ENCODE results near the gene CDH20. TPM values are rescaled to one million over a fixed set of nuclear protein-coding genes. Genes with fewer than 3 reads are reported as not detected.

The CDH20 gene
- total RNA-seq, 3 donors from 2014 or later = not detected

GRCh38 chr18:61348230-61348629 lies 15.0 kb downstream of the CDH20 start:
- H3K4me1 ChIP-seq (ENCODE audit: low read depth) = no peaks in the 10 kb centered on the region
- H3K9me3 ChIP-seq = no peaks in the 10 kb centered on the region
- no peaks in the 10 kb centered on the region for H3K36me3 ChIP-seq (ENCODE audit: low read depth)
- no peak for TF ChIP-seq CTCF (IDR thresholded peaks at IDR 0.05)
- H3K4me3 ChIP-seq = no peak overlapping the region
- intact Hi-C loops (cut with DNase I, micrococcal nuclease) = no loop called here
- DNase-seq (no peak), ATAC-seq (peak; percentile 22)

GRCh38 chr18:61350578-61350977 lies 17.3 kb downstream of the CDH20 start:
- H3K36me3 ChIP-seq (ENCODE audit: low read depth) = no peaks in the 10 kb centered on the region
- ATAC-seq (no peak), DNase-seq (no peak)
- H3K4me1 ChIP-seq (ENCODE audit: low read depth) = no peaks in the 10 kb centered on the region
- H3K4me3 ChIP-seq = no peak overlapping the region
- intact Hi-C loops (cut with DNase I, micrococcal nuclease) = no loop called here
- no peaks in the 10 kb centered on the region for H3K9me3 ChIP-seq
- TF ChIP-seq CTCF (IDR thresholded peaks at IDR 0.05) = no peak

GRCh38 chr18:61352059-61352458 lies 18.8 kb downstream of the CDH20 start:
- H3K36me3 ChIP-seq (ENCODE audit: low read depth) = no peaks in the 10 kb centered on the region
- intact Hi-C loops (cut with DNase I, micrococcal nuclease) = no loop called here
- DNase-seq = no peak
- no peaks in the 10 kb centered on the region for H3K4me1 ChIP-seq (ENCODE audit: low read depth)
- no peaks in the 10 kb centered on the region for H3K9me3 ChIP-seq
- no peak for TF ChIP-seq CTCF (IDR thresholded peaks at IDR 0.05)
- H3K4me3 ChIP-seq = no peak overlapping the region
- ATAC-seq = no peak

GRCh38 chr18:61352611-61353010 lies 19.4 kb downstream of the CDH20 start:
- H3K36me3 ChIP-seq (ENCODE audit: low read depth) = no peaks in the 10 kb centered on the region
- H3K4me1 ChIP-seq (ENCODE audit: low read depth) = no peaks in the 10 kb centered on the region
- no peak for TF ChIP-seq CTCF (IDR thresholded peaks at IDR 0.05)
- DNase-seq = no peak
- no peak overlapping the region for H3K4me3 ChIP-seq
- intact Hi-C loops (cut with DNase I, micrococcal nuclease) = no loop called here
- H3K9me3 ChIP-seq = no peaks in the 10 kb centered on the region
- no peak for ATAC-seq

- DNase-seq = peak in 1 of 3 donors; percentile 10
- intact Hi-C loops (cut with DNase I, micrococcal nuclease) = no loop called here
- TF ChIP-seq CTCF (IDR thresholded peaks at IDR 0.05) = no peak
- no peak overlapping the region for H3K4me3 ChIP-seq
- H3K36me3 ChIP-seq (ENCODE audit: low read depth) = no peaks in the 10 kb centered on the region
- peak; percentile 21 for ATAC-seq
- no peaks in the 10 kb centered on the region for H3K9me3 ChIP-seq
- no peaks in the 10 kb centered on the region for H3K4me1 ChIP-seq (ENCODE audit: low read depth)
Measured at GRCh38 chr18:61360404-61361383, 27.5 kb downstream of the CDH20 start.
